ENCODE data around the gene BBS7. TPM values are rescaled to one million over a fixed set of nuclear protein-coding genes. Genes with fewer than 3 reads are reported as not detected.

Gene BBS7
- total RNA-seq, 1 experiment from 2014 or later = 25.5 TPM

DNA sequence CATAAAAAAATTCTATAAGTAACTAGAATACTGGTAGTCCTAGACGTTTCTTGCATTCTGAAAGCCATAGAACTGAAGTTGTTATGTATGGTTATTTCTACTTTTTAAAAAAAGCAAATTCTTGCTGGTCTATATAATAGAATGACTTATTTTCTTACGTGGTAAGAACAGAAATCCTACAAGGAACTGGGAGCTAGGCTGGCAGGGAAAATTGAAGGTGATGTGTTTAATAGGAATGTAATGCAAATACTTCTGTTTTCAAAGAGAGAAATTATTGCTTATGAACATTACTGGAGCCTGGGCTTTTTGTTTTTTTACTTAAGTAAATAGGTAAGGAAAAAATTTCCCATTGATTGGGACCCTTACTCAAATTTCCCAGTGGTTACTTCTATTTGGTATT is 55.5 kb downstream of the BBS7 start:
- DNase-seq (ENCODE audit: unreplicated experiment) = no peak
- no peaks in the 10 kb centered on the region for H3K9me3 Mint-ChIP-seq (ENCODE audit: unreplicated experiment)
- no TSS peak for BruUV-seq (replicated peaks)
- ChIA-PET CTCF (no interaction called here), POLR2A (interaction anchor here (2.1 kb wide), 1 partner anchor 13 kb away, joined by 9 read pairs; the partner anchor contains the start of gene EXOSC9)
- H3K4me1 Mint-ChIP-seq (ENCODE audit: insufficient read depth, unreplicated experiment) = peaks cover 19% of the 10 kb centered on the region
- intact Hi-C loops (cut with micrococcal nuclease) = no loop called here
- no peak overlapping the region for H3K4me3 Mint-ChIP-seq (ENCODE audit: unreplicated experiment)
- H3K27ac Mint-ChIP-seq (ENCODE audit: low read depth, unreplicated experiment) = no peak overlapping the region
- TF ChIP-seq, protein P1, sequence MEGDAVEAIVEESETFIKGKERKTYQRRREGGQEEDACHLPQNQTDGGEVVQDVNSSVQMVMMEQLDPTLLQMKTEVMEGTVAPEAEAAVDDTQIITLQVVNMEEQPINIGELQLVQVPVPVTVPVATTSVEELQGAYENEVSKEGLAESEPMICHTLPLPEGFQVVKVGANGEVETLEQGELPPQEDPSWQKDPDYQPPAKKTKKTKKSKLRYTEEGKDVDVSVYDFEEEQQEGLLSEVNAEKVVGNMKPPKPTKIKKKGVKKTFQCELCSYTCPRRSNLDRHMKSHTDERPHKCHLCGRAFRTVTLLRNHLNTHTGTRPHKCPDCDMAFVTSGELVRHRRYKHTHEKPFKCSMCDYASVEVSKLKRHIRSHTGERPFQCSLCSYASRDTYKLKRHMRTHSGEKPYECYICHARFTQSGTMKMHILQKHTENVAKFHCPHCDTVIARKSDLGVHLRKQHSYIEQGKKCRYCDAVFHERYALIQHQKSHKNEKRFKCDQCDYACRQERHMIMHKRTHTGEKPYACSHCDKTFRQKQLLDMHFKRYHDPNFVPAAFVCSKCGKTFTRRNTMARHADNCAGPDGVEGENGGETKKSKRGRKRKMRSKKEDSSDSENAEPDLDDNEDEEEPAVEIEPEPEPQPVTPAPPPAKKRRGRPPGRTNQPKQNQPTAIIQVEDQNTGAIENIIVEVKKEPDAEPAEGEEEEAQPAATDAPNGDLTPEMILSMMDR (IDR thresholded peaks at IDR 0.05; ENCODE audit: unreplicated experiment) = no peak
- no peaks in the 10 kb centered on the region for H3K27me3 Mint-ChIP-seq (ENCODE audit: insufficient read depth, unreplicated experiment)
- H3K36me3 Mint-ChIP-seq (ENCODE audit: insufficient read depth, unreplicated experiment) = peaks cover 76% of the 10 kb centered on the region

DNA sequence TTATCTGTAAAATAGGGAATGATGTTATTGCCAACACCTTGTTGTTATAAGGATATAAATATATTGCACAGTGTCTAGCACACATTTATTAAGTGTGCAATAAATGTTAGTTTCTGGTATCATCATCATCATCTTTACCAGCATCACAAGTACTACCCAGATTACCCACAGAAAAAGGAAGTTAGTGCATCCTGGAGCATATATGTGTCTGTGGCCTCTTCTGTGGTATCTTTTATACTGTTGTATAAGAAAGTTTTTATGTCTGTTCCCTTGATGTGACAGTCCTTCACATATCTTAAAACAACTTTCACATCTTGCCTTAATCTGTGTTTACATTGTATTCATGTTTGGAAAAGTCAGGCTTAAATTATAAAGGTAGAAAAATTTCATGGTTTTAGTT is 59.2 kb downstream of the BBS7 start:
- no peak for DNase-seq (ENCODE audit: unreplicated experiment)
- BruUV-seq (replicated peaks) = no TSS peak
- intact Hi-C loops (cut with micrococcal nuclease) = no loop called here
- Mint-ChIP-seq H3K4me1 (ENCODE audit: insufficient read depth, unreplicated experiment) (no peaks in the 10 kb centered on the region), H3K4me3 (ENCODE audit: unreplicated experiment) (no peak overlapping the region), H3K27ac (ENCODE audit: low read depth, unreplicated experiment) (no peak overlapping the region), H3K9me3 (ENCODE audit: unreplicated experiment) (no peaks in the 10 kb centered on the region), H3K36me3 (ENCODE audit: insufficient read depth, unreplicated experiment) (peaks cover 90% of the 10 kb centered on the region), H3K27me3 (ENCODE audit: insufficient read depth, unreplicated experiment) (no peaks in the 10 kb centered on the region)
- ChIA-PET POLR2A (interaction anchor here (1.1 to 1.7 kb wide), 3 partner anchors 9 to 13 kb away, joined by 4 to 8 read pairs (median 7); partner anchors contain the start of gene CCNA2), CTCF (no interaction called here)
- TF ChIP-seq, protein P1 (IDR thresholded peaks at IDR 0.05; ENCODE audit: unreplicated experiment) = no peak

- intact Hi-C loops (cut with micrococcal nuclease) = no loop called here
- CTCF ChIA-PET = interaction anchor here (0.7 kb wide), 1 partner anchor 435 kb away, joined by 3 read pairs; no protein-coding TSS in a partner anchor
Measured at GRCh38 chr4:121806411-121806810, 63.9 kb downstream of the BBS7 start.

DNA sequence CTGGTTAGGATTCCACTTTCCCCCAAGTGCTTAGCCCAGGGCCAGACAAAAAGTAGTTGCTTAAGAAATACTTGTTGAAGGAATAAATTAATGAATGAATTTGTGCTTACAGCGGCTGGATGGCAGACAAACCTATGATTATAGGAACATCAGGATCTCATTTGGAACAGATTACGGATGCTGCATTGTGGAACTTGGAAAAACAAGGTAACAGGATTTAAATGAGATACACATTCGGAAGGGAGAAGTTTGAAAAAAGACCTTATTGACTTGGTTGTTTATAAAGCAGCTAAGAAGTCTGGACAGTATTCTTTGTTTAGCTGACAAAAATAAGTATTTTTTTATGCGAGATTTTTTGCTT is 68.6 kb downstream of the BBS7 start:
- ChIA-PET CTCF (no interaction called here), POLR2A (interaction anchor here (0.6 to 3.1 kb wide), 14 partner anchors 9 to 176 kb away, joined by 3 to 31 read pairs (median 6); partner anchors contain the start of genes ANXA5 and CCNA2)
- BruUV-seq (replicated peaks) = TSS peak; percentile 62
- no peaks in the 10 kb centered on the region for H3K9me3 Mint-ChIP-seq (ENCODE audit: unreplicated experiment)
- TF ChIP-seq, protein P1 (IDR thresholded peaks at IDR 0.05; ENCODE audit: unreplicated experiment) = no peak
- DNase-seq (ENCODE audit: unreplicated experiment) = no peak
- no peaks in the 10 kb centered on the region for H3K27me3 Mint-ChIP-seq (ENCODE audit: insufficient read depth, unreplicated experiment)
- H3K4me3 Mint-ChIP-seq (ENCODE audit: unreplicated experiment) = peak overlapping the region; percentile 86
- H3K27ac Mint-ChIP-seq (ENCODE audit: low read depth, unreplicated experiment) = peak overlapping the region; percentile 90
- peaks cover 40% of the 10 kb centered on the region for H3K36me3 Mint-ChIP-seq (ENCODE audit: insufficient read depth, unreplicated experiment)
- intact Hi-C loops (cut with micrococcal nuclease) = loop anchor here (5.0 kb wide), 1 partner anchor 104 kb away; the partner anchor contains the start of gene ANXA5
- H3K4me1 Mint-ChIP-seq (ENCODE audit: insufficient read depth, unreplicated experiment) = peaks cover 16% of the 10 kb centered on the region

More at GRCh38 chr4:121806411-121806810, 63.9 kb downstream of the BBS7 start:
- DNase-seq (ENCODE audit: unreplicated experiment) = no peak
- H3K27me3 Mint-ChIP-seq (ENCODE audit: insufficient read depth, unreplicated experiment) = no peaks in the 10 kb centered on the region
- H3K9me3 Mint-ChIP-seq (ENCODE audit: unreplicated experiment) = no peaks in the 10 kb centered on the region
- H3K4me1 Mint-ChIP-seq (ENCODE audit: insufficient read depth, unreplicated experiment) = peaks cover 10% of the 10 kb centered on the region
- H3K27ac Mint-ChIP-seq (ENCODE audit: low read depth, unreplicated experiment) = no peak overlapping the region
- H3K36me3 Mint-ChIP-seq (ENCODE audit: insufficient read depth, unreplicated experiment) = peaks cover 76% of the 10 kb centered on the region
- H3K4me3 Mint-ChIP-seq (ENCODE audit: unreplicated experiment) = no peak overlapping the region
- POLR2A ChIA-PET = interaction anchor here (0.6 to 0.8 kb wide), 3 partner anchors 18 to 74 kb away, joined by 3 to 4 read pairs (median 3); no protein-coding TSS in a partner anchor
- no TSS peak for BruUV-seq (replicated peaks)
- TF ChIP-seq, protein P1 (IDR thresholded peaks at IDR 0.05; ENCODE audit: unreplicated experiment) = no peak
